GM12865 (cell line): ENCODE data around the gene ARNT2.

Source experiments
- DNase-seq: peaks from one replicate; pipeline ENCODE4 v3.0.0; 2010; ENCODE audit warnings: low read depth
- H3K4me3 ChIP-seq: 2 replicates; pipeline ENCODE4 v1.5.1; 2011; ENCODE audit warnings: mild to moderate bottlenecking, low read depth, low read length, control low read depth
- CTCF ChIP-seq: IDR thresholded peaks from 2 replicates; pipeline ENCODE4 v1.5.1; 2011; ENCODE audit warnings: low read length, control low read depth, low read depth, inconsistent platforms; ENCODE audit not compliant: insufficient read depth; ENCODE audit errors: missing control alignments

Gene ARNT2

GRCh38 chr15:80419546-80419945 is 15.4 kb downstream of the ARNT2 start:
- peak; percentile 30 for DNase-seq
- TF ChIP-seq CTCF: no peak
- H3K4me3 ChIP-seq: no peak overlapping the region

DNA sequence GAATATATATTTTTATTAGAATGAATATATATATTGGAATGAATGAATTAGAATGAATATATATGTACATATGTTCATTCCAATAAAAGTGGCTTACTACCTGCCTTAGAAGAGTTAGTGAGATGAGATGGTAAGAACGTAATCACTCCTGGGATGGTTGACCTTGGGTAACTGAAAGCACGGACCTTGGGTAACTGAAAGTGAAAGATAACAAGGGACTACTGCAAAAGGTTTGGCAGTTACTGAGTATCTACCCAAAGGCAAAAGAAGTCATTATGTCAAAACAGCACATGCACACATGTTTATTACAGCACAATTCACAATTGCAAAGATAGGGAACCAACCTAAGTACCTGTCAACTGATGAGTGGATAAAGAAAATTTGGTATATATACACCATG is 16.5 kb downstream of the ARNT2 start:
- H3K4me3 ChIP-seq: no peak overlapping the region
- peak; percentile 32 for DNase-seq
- TF ChIP-seq CTCF: no peak

DNA sequence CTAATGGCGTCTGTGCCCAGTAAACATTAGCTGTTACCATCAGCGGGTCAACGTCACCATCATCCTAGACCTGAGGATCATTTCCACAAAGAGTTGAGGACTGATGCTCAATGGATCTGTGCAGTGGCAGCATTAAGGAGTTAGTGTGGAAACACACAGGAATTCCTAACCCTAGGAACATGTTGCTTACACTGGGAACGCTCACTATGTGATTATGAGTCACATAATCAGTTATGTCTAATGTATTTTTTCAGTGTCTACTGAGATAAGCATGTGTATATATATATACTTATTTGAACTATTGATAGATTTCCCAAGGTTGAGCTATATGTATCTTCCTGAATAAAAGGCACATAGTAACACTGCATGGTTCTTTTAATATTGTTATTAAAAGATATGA is 19.0 kb downstream of the ARNT2 start:
- DNase-seq: no peak
- H3K4me3 ChIP-seq: no peak overlapping the region
- no peak for TF ChIP-seq CTCF

DNA sequence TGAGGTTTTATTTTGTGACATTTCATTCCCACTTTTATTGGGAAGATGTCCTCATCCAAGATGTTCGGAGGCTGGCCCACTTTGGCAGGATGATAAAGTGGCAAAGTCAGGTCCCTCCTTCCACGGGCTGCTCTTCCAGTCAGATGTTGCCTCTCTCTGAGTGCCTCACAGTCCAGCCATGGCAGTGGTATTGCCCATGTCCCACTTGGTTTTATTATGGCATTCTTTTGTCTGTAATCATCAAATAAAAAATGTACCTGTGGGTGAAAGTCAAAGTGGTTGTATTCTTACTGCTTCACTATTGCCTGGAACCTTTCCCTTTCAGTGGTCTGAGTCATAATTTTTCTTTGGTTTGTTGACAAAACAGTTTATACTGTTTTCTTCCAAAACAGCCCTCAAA is 20.2 kb downstream of the ARNT2 start:
- DNase-seq: no peak
- H3K4me3 ChIP-seq: no peak overlapping the region
- TF ChIP-seq CTCF: no peak

- no peak overlapping the region for H3K4me3 ChIP-seq
- no peak for DNase-seq
- no peak for TF ChIP-seq CTCF
Measured at GRCh38 chr15:80426316-80426715, 22.1 kb downstream of the ARNT2 start.

- no peak overlapping the region for H3K4me3 ChIP-seq
- DNase-seq: no peak
- TF ChIP-seq CTCF: no peak
Measured at GRCh38 chr15:80429964-80430363, 25.8 kb downstream of the ARNT2 start.

DNA sequence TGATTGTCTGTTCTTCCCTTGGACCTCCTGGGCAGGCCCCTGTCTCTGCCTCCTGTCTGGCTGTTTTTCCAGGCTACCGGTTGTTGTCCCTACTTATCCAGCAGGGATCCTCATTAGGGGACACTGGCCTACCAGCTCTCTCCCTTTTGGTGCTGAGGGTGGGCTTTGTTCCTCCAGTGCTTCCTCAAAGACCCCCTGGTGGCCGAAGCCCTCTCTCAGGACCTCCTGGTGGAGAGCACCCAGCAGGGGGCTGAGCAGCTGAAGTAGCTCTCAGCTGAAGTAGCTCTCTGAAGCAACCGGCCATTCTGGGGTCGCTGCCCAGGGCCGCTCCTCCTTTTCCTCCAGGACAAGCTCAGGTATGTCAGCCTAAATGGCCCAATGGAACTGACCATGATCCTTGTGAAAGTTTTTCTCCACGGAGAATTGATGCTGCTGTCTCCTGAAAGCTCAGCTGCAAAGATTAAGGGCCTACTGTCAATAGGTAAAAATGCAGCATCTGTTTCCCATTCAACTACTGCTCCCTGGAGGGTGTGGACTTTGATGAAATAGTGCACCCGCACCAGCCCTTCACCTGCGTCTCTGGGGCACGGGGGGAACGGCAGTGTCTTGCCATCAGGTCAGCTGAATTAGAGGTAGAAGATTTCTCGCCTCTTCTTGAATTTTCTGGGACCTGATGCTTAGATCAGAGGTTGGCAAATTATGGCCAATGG is 27.6 kb downstream of the ARNT2 start:
- TF ChIP-seq CTCF: no peak
- DNase-seq: no peak
- no peak overlapping the region for H3K4me3 ChIP-seq
